GM12878 (cell line): ENCODE data around the gene TRAF3. TPM values are rescaled to one million over a fixed set of nuclear protein-coding genes. Genes with fewer than 3 reads are reported as not detected.
A peak's percentile ranks its signal among the peaks of the same experiment; 100 is the strongest.

Experiments
- ATAC-seq: fragments of 200-7000 bp; cut with Tn5 transposase; 3 replicates; pipeline ENCODE4 v1.9.1; 2020; ENCODE audit warnings: mild to moderate bottlenecking, moderate library complexity
- BruUV-seq: library from RNA; stranded (reverse); fragments of 400-500 nt; replicated peaks from 2 replicates; lab custom pipeline; 2021; lab: Mats Ljungman, UMichigan
- CTCF ChIA-PET: fragments of 300-600 bp; sonication (Branson Sonifier 250); formaldehyde crosslinking; extraction: SDS; loops from one replicate; lab custom pipeline; 2021; ENCODE audit warnings: inconsistent platforms; lab: Yijun Ruan, JAX
- POLR2A ChIA-PET: fragments of 350-600 bp; formaldehyde crosslinking; extraction: SDS; loops from one replicate; lab custom pipeline; 2021; ENCODE audit warnings: inconsistent platforms; lab: Charles Lee
- RAD21 ChIA-PET: fragments of 300-600 bp; sonication (Branson Sonifier 250); formaldehyde crosslinking; loops from one replicate; lab custom pipeline; 2023; ENCODE audit warnings: antibody characterized with exemption; ENCODE audit not compliant: unreplicated experiment; lab: Charles Lee
- SMC1A ChIA-PET: fragments of 300-600 bp; sonication (Branson Sonifier 250); formaldehyde crosslinking; loops from one replicate; lab custom pipeline; 2023; ENCODE audit not compliant: unreplicated experiment, uncharacterized antibody; lab: Charles Lee
- DNase-seq: peaks from one replicate; pipeline ENCODE4 v3.0.0-alpha.2; 2011; ENCODE audit warnings: low read depth, low spot score
- FAIRE-seq: peaks from 3 replicates; lab custom pipeline; 2011; peaks lifted over from hg19 to GRCh38; lab: Jason Lieb, UNC
- H2AFZ ChIP-seq: 2 replicates; pipeline ENCODE4 v1.6.0; 2011; ENCODE audit warnings: low read depth, low read length, control low read depth; ENCODE audit not compliant: control insufficient read depth
- H3K27ac ChIP-seq: 2 replicates; pipeline ENCODE4 v1.5.1; 2011; ENCODE audit warnings: control low read depth; ENCODE audit not compliant: control insufficient read depth, insufficient read depth
- H3K27me3 ChIP-seq, 2 experiments: replicated peaks in 1 of 2; 2 replicates each; pipeline versions ENCODE4 v1.6.0 to v1.6.1; 2011; ENCODE audit warnings: low read length in 1 of 2; ENCODE audit not compliant: control insufficient read depth in 2 of 2, insufficient read depth in 2 of 2
- H3K36me3 ChIP-seq, 2 experiments: 2 replicates each; pipeline ENCODE4 v1.5.1; 2011; ENCODE audit warnings: low read length in 1 of 2; ENCODE audit not compliant: control insufficient read depth in 2 of 2, insufficient read depth in 2 of 2
- H3K4me1 ChIP-seq: 2 replicates; pipeline ENCODE4 v1.6.1; 2011; ENCODE audit warnings: mild to moderate bottlenecking, low read length, moderate library complexity, mixed read lengths; ENCODE audit not compliant: control insufficient read depth, insufficient read depth
- H3K4me2 ChIP-seq: 2 replicates; pipeline ENCODE4 v1.6.0; 2011; ENCODE audit warnings: control low read depth; ENCODE audit not compliant: control insufficient read depth, insufficient read depth
- H3K4me3 ChIP-seq: fragments of 200-600 bp; sonication (generic); 2 replicates; pipeline ENCODE4 v1.5.1; 2016
- H3K79me2 ChIP-seq: 2 replicates; pipeline ENCODE4 v1.6.0; 2011; ENCODE audit warnings: low read length; ENCODE audit not compliant: control insufficient read depth, insufficient read depth
- H3K9ac ChIP-seq: 2 replicates; pipeline ENCODE4 v1.8.0; 2011; ENCODE audit warnings: low read length, control low read depth, mixed read lengths; ENCODE audit not compliant: control insufficient read depth, insufficient read depth
- H3K9me3 ChIP-seq: replicated peaks from 3 replicates; pipeline ENCODE4 v1.5.1; 2011; ENCODE audit warnings: mild to moderate bottlenecking, low read length; ENCODE audit not compliant: control insufficient read depth, insufficient read depth
- H4K20me1 ChIP-seq: 2 replicates; pipeline ENCODE4 v1.6.0; 2011; ENCODE audit not compliant: control insufficient read depth, insufficient read depth
- BRCA1 ChIP-seq: IDR thresholded peaks from 2 replicates; pipeline ENCODE4 v1.6.1; 2011; ENCODE audit warnings: low read depth, low read length, improper control_type of control experiment
- MEF2B ChIP-seq: fragments of 450-650 bp; IDR thresholded peaks from 2 replicates; pipeline ENCODE4 v1.6.1; 2018; ENCODE audit warnings: mild to moderate bottlenecking, moderate library complexity; ENCODE audit not compliant: partially characterized antibody, poor library complexity, severe bottlenecking
- NBN ChIP-seq: fragments of 450-650 bp; IDR thresholded peaks from 2 replicates; pipeline ENCODE4 v1.6.1; 2016
- NR2F1 ChIP-seq: fragments of 450-650 bp; conservative IDR thresholded peaks from 2 replicates; pipeline ENCODE4 v1.6.1; 2017; ENCODE audit warnings: mild to moderate bottlenecking
- PAX5 ChIP-seq: IDR thresholded peaks from 2 replicates; pipeline ENCODE4 v1.6.1; 2011; ENCODE audit warnings: low read depth, low read length, borderline replicate concordance
- POLR2A ChIP-seq: IDR thresholded peaks from 2 replicates; pipeline ENCODE4 v1.6.1; 2011; ENCODE audit warnings: low read depth, mild to moderate bottlenecking, low read length
- POLR2AphosphoS5 ChIP-seq: IDR thresholded peaks from 2 replicates; pipeline ENCODE4 v1.6.1; 2011; ENCODE audit warnings: mild to moderate bottlenecking, low read length, inconsistent platforms
- RUNX3 ChIP-seq: IDR thresholded peaks from 2 replicates; pipeline ENCODE4 v1.6.1; 2012; ENCODE audit warnings: low read length, inconsistent platforms
- SPI1 ChIP-seq: IDR thresholded peaks from 2 replicates; pipeline ENCODE4 v1.6.1; 2011; ENCODE audit warnings: low read depth, mild to moderate bottlenecking, low read length, moderate library complexity, borderline replicate concordance; ENCODE audit not compliant: insufficient read depth
- SREBF1 ChIP-seq: IDR thresholded peaks from 2 replicates; pipeline ENCODE4 v1.6.1; 2012; ENCODE audit warnings: mild to moderate bottlenecking, low read length
- ZZZ3 ChIP-seq: IDR thresholded peaks from 2 replicates; pipeline ENCODE4 v1.6.1; 2011; ENCODE audit warnings: low read depth; ENCODE audit not compliant: control insufficient read depth, insufficient read length
- WGBS: methylation state at CpG from one replicate; pipeline ENCODE4 v1.1.6; 2016; ENCODE audit warnings: low lambda C conversion rate; ENCODE audit not compliant: insufficient replicate concordance, insufficient coverage; ENCODE audit errors: missing lambda C conversion rate; 5-methylcytosine and 5-hydroxymethylcytosine counted together
- in situ Hi-C: fragments of 300-500 bp; cut with MboI; formaldehyde crosslinking; loops from 9 replicates; pipeline ENCODE4 v1.14.3; 2018; ENCODE audit warnings: mixed read lengths
- intact Hi-C: fragments of 100-400 bp; cut with micrococcal nuclease; formaldehyde crosslinking; loops from one replicate; pipeline ENCODE4 v1.14.2; 2022; ENCODE audit not compliant: unreplicated experiment
- polyA plus RNA-seq, 11 experiments: library from polyadenylated mRNA; depleted of rRNA in 4 of 11; unstranded in 6 of 11; stranded (reverse) in 5 of 11; fragments of >200 nt; fragmentation: Nextera tagmentation in 4 of 11; fragmentation: Illumina TruSeq in 1 of 11; extraction: Ambion mirVana in 4 of 11; extraction: Trizol in 1 of 11; gene quantifications; 1 replicate in 1 of 11; 2 replicates in 10 of 11; pipeline versions ENCODE4 v1.2.1 to v1.2.3, GENCODE V29; 2011 to 2016; ENCODE audit warnings: inconsistent platforms in 2 of 11, missing spikeins in 2 of 11, low read depth in 1 of 11
- total RNA-seq, 4 experiments: library from RNA; depleted of rRNA in 3 of 4; stranded (reverse); fragments of >200 nt in 3 of 4; fragmentation: Illumina TruSeq in 1 of 4; extraction: Trizol in 1 of 4; gene quantifications; 2 replicates each; pipeline versions ENCODE4 v1.2.1 to v1.2.3, GENCODE V29; 2013 to 2021

TRAF3 gene
- total and polyA plus RNA-seq, 10 of the 15 experiments (the other 5 are each of a cell fraction or from before 2014, with no cell fraction given) = 3.0 to 70.1 (median 36.5) TPM

DNA sequence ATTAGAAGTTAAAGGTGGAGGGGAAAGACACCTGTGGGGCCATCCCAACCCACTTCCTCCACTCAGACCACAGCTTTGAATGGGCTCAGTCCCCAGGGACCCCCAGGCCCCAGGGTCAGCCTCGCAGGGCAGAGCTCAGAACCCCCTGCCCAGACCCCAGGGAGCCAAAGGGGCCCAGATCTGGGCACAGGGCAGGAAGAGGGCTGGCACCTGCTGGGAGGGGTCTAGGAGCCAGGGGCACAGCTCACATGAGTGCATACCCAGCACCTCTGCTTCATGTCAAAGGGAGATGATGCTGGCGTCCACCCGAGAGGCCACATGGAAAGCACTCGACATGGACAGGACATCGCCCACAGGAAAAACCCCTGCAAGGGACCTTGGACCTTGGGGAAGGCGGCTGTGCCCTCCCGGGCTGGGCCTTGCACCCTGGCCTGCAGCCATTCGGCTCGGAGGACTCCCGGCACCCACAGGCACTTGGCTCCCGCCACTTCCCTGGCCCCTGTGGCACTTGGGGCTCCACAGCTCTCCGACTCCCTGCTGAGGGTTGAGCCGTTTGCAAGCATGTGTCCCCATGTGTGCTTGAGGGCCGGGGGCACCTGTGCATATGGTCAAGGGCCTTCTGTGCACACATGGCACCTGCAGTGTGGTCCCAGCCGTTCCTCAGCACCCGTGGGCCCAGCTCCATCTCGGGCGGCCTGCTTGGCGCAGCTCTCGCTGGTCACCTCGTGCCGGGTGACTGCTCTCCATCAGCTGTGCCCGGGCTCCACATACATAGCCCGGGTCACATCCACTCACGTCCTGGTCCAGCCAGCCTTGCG lies 137.4 kb downstream of the TRAF3 start:
- Histone ChIP-seq H2AFZ (no peak overlapping the region), H3K4me3 (no peak overlapping the region), H3K9ac (no peak overlapping the region), H3K79me2 (no peaks in the 10 kb centered on the region), H4K20me1 (no peaks in the 10 kb centered on the region), H3K36me3 (peaks cover 2 to 3% of the 10 kb centered on the region in 2 experiments; a peak in 2 of 4 replicates), H3K27ac (no peak overlapping the region), H3K27me3 (no peaks in the 10 kb centered on the region), H3K4me2 (no peak overlapping the region), H3K9me3 (no peaks in the 10 kb centered on the region), H3K4me1 (peaks cover 22% of the 10 kb centered on the region)
- no peak for FAIRE-seq
- RAD21 ChIA-PET = interaction anchor here (1.0 to 3.6 kb wide), 3 partner anchors 13 to 220 kb away, joined by 5 to 20 read pairs (median 15); no protein-coding TSS in a partner anchor
- in situ Hi-C loops (loop anchor here (5.0 kb wide), 1 partner anchor 217 kb away; no protein-coding TSS in a partner anchor), intact Hi-C loops (loop anchor here (5.0 to 10.0 kb wide), 3 partner anchors 137 to 390 kb away; partner anchors contain the start of genes RCOR1 and TRAF3)
- peak; percentile 9 for ATAC-seq
- CTCF ChIA-PET = interaction anchor here (0.8 to 4.5 kb wide), 6 partner anchors 12 to 320 kb away, joined by 3 to 47 read pairs (median 11); no protein-coding TSS in a partner anchor
- TF ChIP-seq RUNX3 (peak; percentile 32; the same call in 1 of the 2 replicates), POLR2A (peak; percentile 68), MEF2B (peak; percentile 73), BRCA1 (no peak), ZZZ3 (no peak), SPI1 (0 out of 2 replicates have a peak, but pooled peaks have one; percentile 11), NR2F1 (peak; percentile 45), NBN (no peak), SREBF1 (no peak), PAX5 (no peak), POLR2AphosphoS5 (peak; percentile 52)
- DNase-seq = no peak
- 67% methylated on average over 26 of the region's 26 CpGs for WGBS
- BruUV-seq = no TSS peak
- POLR2A ChIA-PET = interaction anchor here (0.7 kb wide), 1 partner anchor 218 kb away, joined by 3 read pairs; no protein-coding TSS in a partner anchor
- SMC1A ChIA-PET = interaction anchor here (1.2 to 5.4 kb wide), 2 partner anchors 37 to 220 kb away, joined by 5 to 52 read pairs; no protein-coding TSS in a partner anchor
